ENCODE measurements around the gene BLVRA.
A peak's percentile ranks its signal among the peaks of the same experiment; 100 is the strongest.

The BLVRA gene

DNA sequence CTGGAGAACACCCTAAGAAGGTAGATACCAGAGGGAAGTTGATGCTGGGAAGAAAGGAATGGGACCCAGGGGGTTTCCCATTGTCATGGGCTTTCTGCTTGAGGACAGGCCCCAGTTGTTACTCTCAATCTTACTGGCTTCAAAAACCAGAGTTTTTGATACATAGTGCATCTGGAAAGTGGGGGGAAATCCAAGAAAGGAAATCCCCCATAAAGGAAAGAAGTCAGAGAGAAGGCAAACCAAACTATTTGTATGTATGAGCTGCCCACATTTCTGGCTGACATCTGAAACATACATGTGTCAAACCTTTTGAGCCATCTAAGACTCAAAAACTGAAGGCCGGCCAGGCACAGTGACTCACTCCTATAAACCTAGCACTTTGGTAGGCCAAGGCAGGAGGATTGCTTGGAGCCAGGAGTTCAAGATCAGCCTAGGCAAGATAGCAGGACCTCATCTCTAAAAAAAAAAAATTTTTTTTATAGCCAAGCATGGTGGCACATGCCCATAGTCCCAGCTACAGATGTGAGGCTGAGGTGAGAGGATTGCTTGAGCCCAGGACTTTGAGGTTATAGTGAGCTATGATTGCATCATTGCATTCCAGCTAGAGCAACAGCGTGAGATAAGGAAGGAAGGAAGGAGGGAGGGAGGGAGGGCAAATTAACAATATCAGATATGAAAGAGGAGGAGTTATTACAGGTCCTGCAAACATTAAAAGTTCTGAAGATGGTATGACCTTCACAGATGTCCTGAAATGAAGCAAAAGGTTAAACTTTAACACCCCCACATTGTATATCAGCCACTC is 22.5 kb upstream of the BLVRA start:
- no peaks in the 10 kb centered on the region for H3K9me3 Mint-ChIP-seq
- no peak overlapping the region for H3K4me3 Mint-ChIP-seq
- peak in 1 of 2 donors; percentile 72 for DNase-seq (ENCODE audit: low spot score in 2 of 2)
- ATAC-seq = peak; percentile 97
- peak overlapping the region; percentile 16 for H3K27ac Mint-ChIP-seq
- peaks cover 13% of the 10 kb centered on the region for H3K4me1 Mint-ChIP-seq
- no peaks in the 10 kb centered on the region for H3K36me3 Mint-ChIP-seq

GRCh38 chr7:43737467-43738127 is 20.9 kb upstream of the BLVRA start:
- Mint-ChIP-seq H3K27ac (no peak overlapping the region), H3K9me3 (no peaks in the 10 kb centered on the region), H3K4me3 (no peak overlapping the region), H3K4me1 (peaks cover 13% of the 10 kb centered on the region), H3K36me3 (no peaks in the 10 kb centered on the region)
- DNase-seq (ENCODE audit: low spot score in 2 of 2) (no peak), ATAC-seq (no peak)

DNA sequence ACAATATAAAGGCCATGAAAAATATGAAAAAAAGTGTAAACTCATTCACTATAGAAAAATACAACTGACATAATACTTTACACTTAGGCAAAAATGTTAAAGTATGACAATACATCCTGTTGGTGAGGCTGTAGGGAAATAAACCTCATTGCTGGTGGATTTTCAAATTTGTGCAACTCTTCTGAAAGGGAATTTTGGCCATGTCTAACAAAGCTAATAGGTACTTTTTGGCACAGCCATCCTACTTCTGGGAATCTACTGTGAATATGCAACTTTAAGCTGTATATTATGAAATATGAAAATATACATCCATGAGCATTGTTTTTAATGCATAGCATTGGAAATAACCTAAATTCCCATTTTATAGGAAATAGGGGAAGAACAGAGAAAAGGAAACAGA is 15.8 kb upstream of the BLVRA start:
- Mint-ChIP-seq H3K4me1 (no peaks in the 10 kb centered on the region), H3K4me3 (no peak overlapping the region), H3K9me3 (no peaks in the 10 kb centered on the region), H3K27ac (no peak overlapping the region), H3K36me3 (no peaks in the 10 kb centered on the region)
- no peak for ATAC-seq
- DNase-seq (ENCODE audit: low spot score in 2 of 2) = no peak

DNA sequence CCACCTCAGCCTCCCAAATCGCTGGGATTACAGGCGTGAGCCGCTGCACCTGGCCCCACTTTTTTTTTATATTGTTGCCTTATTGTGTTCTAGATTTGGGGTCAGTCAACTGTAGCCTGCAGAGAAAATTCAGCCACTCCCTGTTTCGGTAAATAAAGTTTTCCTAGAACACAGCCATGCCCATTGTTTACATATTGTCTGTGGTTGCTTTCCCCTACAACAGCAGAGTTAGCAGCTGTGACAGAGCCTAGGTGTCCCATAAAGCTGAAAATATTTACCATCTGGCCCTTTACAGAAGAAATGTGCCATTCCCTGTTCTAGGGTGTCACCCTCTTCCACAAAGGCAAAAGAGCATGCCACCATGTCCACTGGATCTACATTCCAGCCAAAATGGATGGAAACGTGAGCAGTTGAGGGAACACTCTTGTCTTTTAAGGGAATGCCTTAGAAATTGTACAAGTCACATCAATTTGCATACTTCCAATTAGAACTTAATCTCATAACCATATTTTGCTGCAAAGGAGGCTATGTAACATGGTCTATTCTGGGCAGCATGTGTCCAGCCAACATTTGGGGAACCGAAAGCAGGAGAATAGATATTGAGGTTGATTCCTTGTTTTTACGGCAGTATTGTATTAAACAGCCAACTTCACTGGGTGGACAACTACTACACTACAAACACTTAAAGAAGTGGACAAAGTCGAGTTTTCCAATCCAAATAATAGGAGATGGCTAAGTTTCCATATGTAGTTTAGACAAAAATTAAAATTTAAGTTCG is 11.0 kb upstream of the BLVRA start:
- Mint-ChIP-seq H3K36me3 (no peaks in the 10 kb centered on the region), H3K9me3 (no peaks in the 10 kb centered on the region), H3K27ac (no peak overlapping the region), H3K4me1 (peaks cover 11% of the 10 kb centered on the region), H3K4me3 (no peak overlapping the region)
- no peak for ATAC-seq
- DNase-seq (ENCODE audit: low spot score in 2 of 2) = no peak

GRCh38 chr7:43749383-43749940 is 9.0 kb upstream of the BLVRA start:
- ATAC-seq = no peak
- no peak overlapping the region for H3K4me3 Mint-ChIP-seq
- DNase-seq (ENCODE audit: low spot score in 2 of 2) = peak in 1 of 2 donors; percentile 43
- H3K4me1 Mint-ChIP-seq = peaks cover 11% of the 10 kb centered on the region
- no peak overlapping the region for H3K27ac Mint-ChIP-seq
- no peaks in the 10 kb centered on the region for H3K36me3 Mint-ChIP-seq
- H3K9me3 Mint-ChIP-seq = no peaks in the 10 kb centered on the region

DNA sequence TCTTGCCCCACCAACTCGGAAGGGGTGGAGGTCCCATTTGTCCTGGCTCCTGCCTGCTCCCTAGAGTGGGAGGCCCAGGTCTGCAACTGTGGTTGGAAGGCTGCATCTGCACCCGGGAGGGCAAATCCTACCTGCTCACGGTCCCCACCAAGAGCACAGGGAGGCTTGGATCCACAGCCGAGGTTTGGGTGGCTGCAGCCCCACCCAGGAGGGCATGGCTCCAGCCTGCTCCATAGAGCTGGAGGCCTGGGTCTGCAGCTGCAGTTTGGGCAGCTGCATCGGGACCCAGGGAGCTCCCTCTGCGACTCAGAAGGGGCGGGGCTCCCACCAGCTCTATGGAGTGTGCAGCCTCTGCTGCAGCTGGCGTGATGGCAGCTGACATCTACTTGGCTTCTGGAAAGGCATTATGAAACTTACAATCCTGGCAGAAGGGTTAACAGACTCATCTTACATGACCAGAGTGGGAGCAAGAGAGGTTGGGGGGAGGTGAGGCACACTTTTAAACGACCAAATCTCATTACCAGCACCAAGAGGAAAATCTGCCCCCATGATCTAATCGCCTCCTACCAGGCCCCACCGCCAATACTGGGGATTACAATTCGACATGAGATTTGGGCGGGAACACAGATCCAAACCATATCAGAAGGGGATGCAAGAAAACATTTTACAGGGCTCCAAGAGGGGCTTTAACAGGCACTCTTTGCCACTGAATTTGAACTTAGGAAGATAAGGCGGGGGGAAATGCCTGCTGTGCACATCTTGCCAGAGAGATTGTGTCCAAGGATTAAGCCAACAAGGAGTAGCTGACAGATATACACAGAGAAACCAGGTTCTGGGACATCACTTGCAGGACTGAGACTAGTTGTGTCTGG is 8.2 kb upstream of the BLVRA start:
- Mint-ChIP-seq H3K9me3 (no peaks in the 10 kb centered on the region), H3K36me3 (no peaks in the 10 kb centered on the region), H3K27ac (no peak overlapping the region), H3K4me1 (peaks cover 11% of the 10 kb centered on the region), H3K4me3 (no peak overlapping the region)
- DNase-seq (ENCODE audit: low spot score in 2 of 2) (peak in 1 of 2 donors; percentile 48), ATAC-seq (peak; percentile 12)

- H3K36me3 Mint-ChIP-seq = no peaks in the 10 kb centered on the region
- no peak for ATAC-seq
- no peak overlapping the region for H3K4me3 Mint-ChIP-seq
- peaks cover 25% of the 10 kb centered on the region for H3K4me1 Mint-ChIP-seq
- H3K27ac Mint-ChIP-seq = no peak overlapping the region
- no peaks in the 10 kb centered on the region for H3K9me3 Mint-ChIP-seq
- peak in 1 of 2 donors; percentile 46 for DNase-seq (ENCODE audit: low spot score in 2 of 2)
Measured at GRCh38 chr7:43752411-43752810, 6.1 kb upstream of the BLVRA start.

DNA sequence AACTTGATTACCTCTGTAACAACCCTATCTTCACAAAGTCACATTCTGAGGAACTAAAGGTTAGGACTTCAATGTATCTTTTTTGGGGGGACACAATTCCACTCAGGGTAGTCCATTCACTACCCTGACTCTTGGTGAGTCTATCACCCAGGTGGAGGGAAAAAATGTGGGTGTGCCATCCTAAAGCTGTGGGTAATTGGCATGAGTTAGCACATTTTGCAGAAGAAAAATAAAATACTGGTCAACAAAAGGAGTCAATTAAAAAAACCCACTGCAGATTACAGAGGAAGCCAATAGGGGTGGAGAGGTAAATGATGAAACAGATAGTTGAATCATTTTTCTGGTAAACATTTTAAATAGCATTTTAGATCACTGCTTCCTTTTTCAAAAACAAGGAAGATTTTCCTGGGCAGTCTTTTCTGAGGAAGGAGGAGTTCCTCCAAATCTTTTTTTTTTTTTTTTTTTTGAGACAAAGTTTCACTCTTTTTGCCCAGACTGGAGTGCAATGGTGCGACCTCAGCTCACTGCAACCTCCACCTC is 5.1 kb upstream of the BLVRA start:
- DNase-seq (ENCODE audit: low spot score in 2 of 2) (peak in 1 of 2 donors; percentile 33), ATAC-seq (no peak)
- Mint-ChIP-seq H3K4me3 (no peak overlapping the region), H3K27ac (no peak overlapping the region), H3K4me1 (peaks cover 32% of the 10 kb centered on the region), H3K36me3 (no peaks in the 10 kb centered on the region), H3K9me3 (no peaks in the 10 kb centered on the region)

- peaks cover 32% of the 10 kb centered on the region for H3K4me1 Mint-ChIP-seq
Measured at GRCh38 chr7:43753843-43754242, 4.6 kb upstream of the BLVRA start.

GRCh38 chr7:43754596-43754995 is 3.9 kb upstream of the BLVRA start:
- Mint-ChIP-seq H3K36me3 (no peaks in the 10 kb centered on the region), H3K4me1 (peaks cover 32% of the 10 kb centered on the region), H3K9me3 (no peaks in the 10 kb centered on the region), H3K4me3 (no peak overlapping the region), H3K27ac (no peak overlapping the region)
- DNase-seq (ENCODE audit: low spot score in 2 of 2) = peak in 1 of 2 donors; percentile 41
- ATAC-seq = no peak

More at GRCh38 chr7:43753843-43754242, 4.6 kb upstream of the BLVRA start:
- Mint-ChIP-seq H3K36me3 (no peaks in the 10 kb centered on the region), H3K4me3 (no peak overlapping the region), H3K9me3 (no peaks in the 10 kb centered on the region), H3K27ac (no peak overlapping the region)
- DNase-seq (ENCODE audit: low spot score in 2 of 2) = peak in 1 of 2 donors; percentile 32
- no peak for ATAC-seq

GRCh38 chr7:43756368-43757072 is 2.0 kb upstream of the BLVRA start:
- Mint-ChIP-seq H3K36me3 (no peaks in the 10 kb centered on the region), H3K9me3 (no peaks in the 10 kb centered on the region), H3K4me1 (peaks cover 21% of the 10 kb centered on the region), H3K27ac (no peak overlapping the region), H3K4me3 (peak overlapping the region; percentile 70)
- ATAC-seq = peak; percentile 52
- peak in 1 of 2 donors; percentile 56 for DNase-seq (ENCODE audit: low spot score in 2 of 2)

- H3K27ac Mint-ChIP-seq = peak overlapping the region; percentile 29
- H3K9me3 Mint-ChIP-seq = no peaks in the 10 kb centered on the region
- peak in 1 of 2 donors; percentile 49 for DNase-seq (ENCODE audit: low spot score in 2 of 2)
- peaks cover 21% of the 10 kb centered on the region for H3K4me1 Mint-ChIP-seq
- no peaks in the 10 kb centered on the region for H3K36me3 Mint-ChIP-seq
- ATAC-seq = no peak
- H3K4me3 Mint-ChIP-seq = peak overlapping the region; percentile 70
Measured at GRCh38 chr7:43757073-43757720, 1.3 kb upstream of the BLVRA start.
